HepG2 (cell line): Measurements from ENCODE around the gene SLC9A8. TPM values are rescaled to one million over a fixed set of nuclear protein-coding genes. Genes with fewer than 3 reads are reported as not detected.

Experiments used
- ATAC-seq: fragments of 200-7000 bp; cut with Tn5 transposase; 3 replicates; pipeline ENCODE4 v1.9.1; 2020; ENCODE audit warnings: mild to moderate bottlenecking, moderate library complexity
- BruUV-seq: library from RNA; stranded (reverse); fragments of 400-500 nt; replicated peaks from 2 replicates; lab custom pipeline; 2021; lab: Mats Ljungman, UMichigan
- CTCF ChIA-PET: fragments of 300-600 bp; formaldehyde crosslinking; extraction: SDS; loops from one replicate; lab custom pipeline; 2021; ENCODE audit warnings: low total read pairs, inconsistent platforms, low intra/inter-chr PET ratio; lab: Yijun Ruan, JAX
- POLR2A ChIA-PET: fragments of 350-600 bp; sonication (Branson Sonifier 250); formaldehyde crosslinking; loops from one replicate; lab custom pipeline; 2020; ENCODE audit warnings: antibody characterized with exemption, inconsistent platforms; lab: Yijun Ruan, JAX
- DNase-seq: peaks from one replicate; pipeline ENCODE4 v3.0.0-alpha.2; 2015; ENCODE audit warnings: low spot score
- FAIRE-seq: peaks from 3 replicates; lab custom pipeline; 2011; peaks lifted over from hg19 to GRCh38; lab: Jason Lieb, UNC
- H2AFZ ChIP-seq: one replicate; pipeline ENCODE4 v1.6.1; 2011; ENCODE audit warnings: low read length, inconsistent platforms
- H3K27ac ChIP-seq: fragments of 300-600 bp; 3 replicates; pipeline ENCODE4 v1.8.0; 2011; ENCODE audit warnings: mixed run types, mild to moderate bottlenecking, mixed read lengths, low read length, inconsistent platforms; ENCODE audit not compliant: insufficient read depth; ENCODE audit errors: extremely low read length
- H3K27me3 ChIP-seq, 2 experiments: fragments of 200-600 bp in 1 of 2; 2 replicates in 1 of 2; 3 replicates in 1 of 2; pipeline versions ENCODE4 v1.6.0 to v1.8.0; 2011; ENCODE audit warnings: low read length in 2 of 2, mild to moderate bottlenecking in 2 of 2, moderate library complexity in 2 of 2, inconsistent platforms in 1 of 2; ENCODE audit not compliant: insufficient read depth in 2 of 2, control insufficient read depth in 1 of 2
- H3K36me3 ChIP-seq, 2 experiments: fragments of 200-600 bp in 1 of 2; replicated peaks in 1 of 2; 2 replicates in 1 of 2; 3 replicates in 1 of 2; pipeline versions ENCODE4 v1.5.1 to v1.8.0; 2011; ENCODE audit warnings: low read length in 2 of 2, inconsistent platforms in 1 of 2; ENCODE audit not compliant: insufficient read depth in 2 of 2, control insufficient read depth in 1 of 2
- H3K4me1 ChIP-seq: 2 replicates; pipeline ENCODE4 v1.5.1; 2012; ENCODE audit warnings: low read length, inconsistent platforms; ENCODE audit not compliant: insufficient read depth
- H3K4me2 ChIP-seq: 2 replicates; pipeline ENCODE4 v1.6.0; 2011; ENCODE audit warnings: low read depth, low read length, inconsistent platforms
- H3K4me3 ChIP-seq, 3 experiments: fragments of 200-600 bp in 1 of 3; sonication (generic), shearing (Covaris generic) in 1 of 3; replicated peaks in 1 of 3; 2 replicates each; pipeline ENCODE4 v1.5.1; 2011 to 2016; ENCODE audit warnings: low read length in 3 of 3, inconsistent platforms in 2 of 3, low read depth in 2 of 3, mild to moderate bottlenecking in 2 of 3, control low read depth in 1 of 3, mixed read lengths in 1 of 3; ENCODE audit not compliant: insufficient read depth in 1 of 3
- H3K79me2 ChIP-seq: one replicate; pipeline ENCODE4 v1.6.1; 2011; ENCODE audit warnings: low read length, inconsistent platforms; ENCODE audit not compliant: insufficient read depth
- H3K9ac ChIP-seq: 2 replicates; pipeline ENCODE4 v1.6.0; 2011; ENCODE audit warnings: mild to moderate bottlenecking, low read depth, low read length, inconsistent platforms; ENCODE audit not compliant: insufficient read depth
- H3K9me3 ChIP-seq: 2 replicates; pipeline ENCODE4 v1.5.1; 2012; ENCODE audit warnings: mild to moderate bottlenecking, low read length
- H4K20me1 ChIP-seq: 2 replicates; pipeline ENCODE4 v1.6.0; 2011; ENCODE audit warnings: inconsistent platforms, mild to moderate bottlenecking, low read length, moderate library complexity; ENCODE audit not compliant: insufficient read depth
- ARNT ChIP-seq: fragments of 450-650 bp; IDR thresholded peaks from 2 replicates; pipeline ENCODE4 v1.6.1; 2017
- ERF ChIP-seq: IDR thresholded peaks from 2 replicates; pipeline ENCODE4 v1.6.1; 2018; ENCODE audit warnings: missing biosample characterization, missing genetic modification reagents
- HIVEP1 ChIP-seq: sonication (generic); formaldehyde crosslinking; IDR thresholded peaks from 2 replicates; pipeline ENCODE4 v1.4.0; 2020; ENCODE audit warnings: mild to moderate bottlenecking, missing genetic modification reagents
- JARID2 ChIP-seq: sonication (generic); formaldehyde crosslinking; IDR thresholded peaks from 2 replicates; pipeline ENCODE4 v1.8.1; 2023; ENCODE audit warnings: missing genetic modification reagents, inconsistent platforms; ENCODE audit not compliant: insufficient replicate concordance
- NAIF1 ChIP-seq: sonication (generic); formaldehyde crosslinking; IDR thresholded peaks from 2 replicates; pipeline ENCODE4 v1.5.0; 2020; ENCODE audit warnings: mild to moderate bottlenecking, missing genetic modification reagents, borderline replicate concordance
- NFAT5 ChIP-seq: sonication (generic); formaldehyde crosslinking; IDR thresholded peaks from 2 replicates; pipeline ENCODE4 v1.4.0; 2020; ENCODE audit warnings: missing genetic modification reagents
- NRL ChIP-seq: sonication (generic); formaldehyde crosslinking; IDR thresholded peaks from 2 replicates; pipeline ENCODE4 v1.5.0; 2020; ENCODE audit warnings: missing genetic modification reagents, mild to moderate bottlenecking, moderate library complexity, borderline replicate concordance
- PREB ChIP-seq: sonication (generic); formaldehyde crosslinking; IDR thresholded peaks from 2 replicates; pipeline ENCODE4 v1.4.0; 2020; ENCODE audit warnings: missing genetic modification reagents
- SALL2 ChIP-seq: sonication (generic); formaldehyde crosslinking; IDR thresholded peaks from 2 replicates; pipeline ENCODE4 v1.8.1; 2023; ENCODE audit warnings: mild to moderate bottlenecking, missing genetic modification reagents, inconsistent platforms
- SP4 ChIP-seq: sonication (generic); formaldehyde crosslinking; IDR thresholded peaks from 2 replicates; pipeline ENCODE4 v1.8.1; 2023; ENCODE audit warnings: mild to moderate bottlenecking, missing genetic modification reagents
- SP5 ChIP-seq: IDR thresholded peaks from 2 replicates; pipeline ENCODE4 v1.6.1; 2016; ENCODE audit warnings: low read depth, borderline replicate concordance
- SSRP1 ChIP-seq: IDR thresholded peaks from 2 replicates; pipeline ENCODE4 v1.6.1; 2016; ENCODE audit warnings: control low read depth
- SYNCRIP ChIP-seq: fragments of 200-400 bp; formaldehyde crosslinking; IDR thresholded peaks from 2 replicates; pipeline ENCODE4 v1.6.1; 2018; ENCODE audit warnings: mild to moderate bottlenecking, low read depth, low read length; ENCODE audit not compliant: insufficient read depth
- ZNF180 ChIP-seq: sonication (generic); formaldehyde crosslinking; IDR thresholded peaks from 2 replicates; pipeline ENCODE4 v1.4.0; 2020; ENCODE audit warnings: low read depth, missing genetic modification reagents, borderline replicate concordance
- ZNF235 ChIP-seq: sonication (generic); formaldehyde crosslinking; IDR thresholded peaks from 2 replicates; pipeline ENCODE4 v1.8.1; 2023; ENCODE audit warnings: mild to moderate bottlenecking, missing genetic modification reagents, borderline replicate concordance
- ZNF264 ChIP-seq: sonication (generic); formaldehyde crosslinking; IDR thresholded peaks from 2 replicates; pipeline ENCODE4 v1.4.0; 2020; ENCODE audit warnings: missing genetic modification reagents
- ZNF614 ChIP-seq: IDR thresholded peaks from 2 replicates; pipeline ENCODE4 v1.6.1; 2018; ENCODE audit warnings: missing biosample characterization, missing genetic modification reagents, inconsistent platforms, borderline replicate concordance
- ZNF7 ChIP-seq: IDR thresholded peaks from 2 replicates; pipeline ENCODE4 v1.6.1; 2016; ENCODE audit warnings: missing biosample characterization, missing genetic modification reagents
- ZNF746 ChIP-seq: sonication (generic); formaldehyde crosslinking; IDR thresholded peaks from 2 replicates; pipeline ENCODE4 v1.8.0; 2022; ENCODE audit warnings: mild to moderate bottlenecking, missing genetic modification reagents
- WGBS: methylation state at CpG from one replicate; pipeline ENCODE4 v1.1.6; 2017; ENCODE audit warnings: low lambda C conversion rate; 5-methylcytosine and 5-hydroxymethylcytosine counted together
- in situ Hi-C: cut with HindIII; loops from 2 replicates; pipeline ENCODE4 v1.10.0; 2017; ENCODE audit warnings: low pct_unique_long_range_greater_than_20kb; ENCODE audit not compliant: extremely low pct_ligation_motif_present
- intact Hi-C: fragments of 100-400 bp; cut with micrococcal nuclease; formaldehyde crosslinking; loops from one replicate; pipeline ENCODE4 v1.10.0; 2022; ENCODE audit not compliant: unreplicated experiment
- polyA plus RNA-seq, 8 experiments: library from polyadenylated mRNA; depleted of rRNA in 3 of 8; stranded (reverse) in 7 of 8; unstranded in 1 of 8; fragments of >200 nt; fragmentation: Illumina TruSeq in 4 of 8; extraction: Trizol in 4 of 8; gene quantifications; 2 replicates each; pipeline versions ENCODE4 v1.2.1 to v1.2.3, GENCODE V29; 2011 to 2016; ENCODE audit warnings: low read depth in 4 of 8, missing spikeins in 1 of 8, mixed read lengths in 1 of 8; ENCODE audit not compliant: insufficient read depth in 1 of 8
- total RNA-seq, 5 experiments: library from RNA; depleted of rRNA; stranded (reverse); fragments of >200 nt; fragmentation: Illumina TruSeq; extraction: Trizol; gene quantifications; 2 replicates each; pipeline ENCODE4 v1.2.3, GENCODE V29; 2016; ENCODE audit warnings: low read depth in 1 of 5

SLC9A8 gene
- total and polyA plus RNA-seq, 2 of the 13 experiments (the other 11 are each of a cell fraction or from before 2014, with no cell fraction given): 4.1 to 7.4 TPM

GRCh38 chr20:49785852-49786175 is 26.8 kb upstream of the SLC9A8 start (continued):
- TF ChIP-seq SSRP1 (no peak), ARNT (no peak), SYNCRIP (no peak), PREB (CRISPR knock-in tag) (no peak), ZNF264 (no peak), NFAT5 (CRISPR knock-in tag) (no peak), ZNF180 (CRISPR knock-in tag) (no peak), HIVEP1 (CRISPR knock-in tag) (no peak)
- TF ChIP-seq, all 625 proteins: peak for 0

DNA sequence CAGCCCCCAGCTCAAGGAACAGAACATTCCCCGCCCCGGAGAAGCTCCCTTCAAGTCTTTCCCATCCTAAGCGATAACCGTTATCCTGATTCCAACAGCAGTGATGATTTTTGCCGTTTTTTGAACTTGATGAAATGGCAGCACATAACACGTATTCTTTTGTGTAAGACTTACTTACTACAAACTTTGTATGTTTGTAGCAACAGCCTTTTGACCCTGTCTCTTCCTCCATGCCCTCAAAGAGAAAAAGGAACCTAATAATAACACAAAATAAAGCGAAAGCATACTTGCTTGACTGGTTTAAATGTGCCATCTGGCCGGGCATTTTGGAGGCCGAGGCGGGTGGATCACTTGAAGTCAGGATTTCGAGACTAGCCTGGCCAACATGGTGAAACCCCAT is 26.4 kb upstream of the SLC9A8 start:
- FAIRE-seq: no peak
- POLR2A ChIA-PET: no interaction called here
- 75% methylated on average over 11 of the region's 11 CpGs for WGBS
- TF ChIP-seq ZNF746 (no peak), SALL2 (CRISPR knock-in tag) (no peak), SP5 (CRISPR knock-in tag) (no peak), ZNF614 (no peak), ZNF235 (CRISPR knock-in tag) (no peak), ZNF7 (CRISPR knock-in tag) (no peak), JARID2 (CRISPR knock-in tag) (no peak), SP4 (CRISPR knock-in tag) (no peak), NAIF1 (CRISPR knock-in tag) (no peak), ERF (no peak), NRL (CRISPR knock-in tag) (no peak), PREB (CRISPR knock-in tag) (no peak)

More for the DNA sequence above, 26.4 kb upstream of the SLC9A8 start:
- Histone ChIP-seq H3K27me3 (no peaks in the 10 kb centered on the region; a peak in 1 of 5 replicates), H3K79me2 (no peaks in the 10 kb centered on the region), H3K9me3 (no peaks in the 10 kb centered on the region), H4K20me1 (no peaks in the 10 kb centered on the region), H2AFZ (no peak overlapping the region), H3K4me3 (no peak overlapping the region), H3K36me3 (no peaks in the 10 kb centered on the region), H3K27ac (no peak overlapping the region), H3K4me2 (no peak overlapping the region), H3K9ac (no peak overlapping the region), H3K4me1 (peaks cover 48% of the 10 kb centered on the region)
- in situ Hi-C loops: no loop called here
- DNase-seq (no peak), ATAC-seq (no peak)
- CTCF ChIA-PET: interaction anchor here (1.0 kb wide), 1 partner anchor 176 kb away, joined by 3 read pairs; no protein-coding TSS in a partner anchor
- intact Hi-C loops: no loop called here
- BruUV-seq: no TSS peak
